G401 (cell line): ENCODE results near the gene BMP10. TPM values are rescaled to one million over a fixed set of nuclear protein-coding genes. Genes with fewer than 3 reads are reported as not detected.

Experiments used
- DNase-seq: peaks from one replicate; pipeline ENCODE4 v3.0.0-alpha.2; 2015; ENCODE audit warnings: low spot score
- in situ Hi-C: cut with HindIII; loops from 2 replicates; pipeline ENCODE4 v1.10.0; 2016; ENCODE audit warnings: low sequenced_read_pairs, mixed read lengths
- total RNA-seq: library from RNA; depleted of rRNA; stranded (reverse); fragments of >200 nt; shearing (Covaris generic); gene quantifications from 2 replicates; pipeline ENCODE4 v1.2.3, GENCODE V29; 2014; rRNA removed

Gene BMP10
- total RNA-seq, 1 experiment from 2014 or later, result not detected

DNA sequence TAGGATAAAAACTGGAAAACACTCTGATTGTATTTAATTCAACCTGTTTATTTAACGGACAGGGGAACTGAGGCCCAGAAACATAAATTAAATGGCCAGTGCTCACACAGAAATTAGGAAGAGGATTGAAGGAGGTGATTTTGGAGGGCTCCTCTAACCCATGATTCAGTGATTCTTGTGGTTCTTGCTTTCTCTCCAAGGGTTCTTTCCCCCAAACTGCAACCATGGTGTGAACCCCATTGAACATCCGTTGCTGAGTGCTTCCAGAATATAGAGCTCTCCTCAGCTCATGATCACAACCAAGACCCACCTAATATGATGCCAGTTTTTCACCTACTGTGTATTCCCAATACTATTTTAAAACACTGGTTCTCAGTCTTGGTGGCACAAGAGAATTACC is 41.4 kb downstream of the BMP10 start:
- no peak for DNase-seq
- in situ Hi-C loops, result no loop called here

- peak; percentile 30 for DNase-seq
- in situ Hi-C loops, result no loop called here
Measured at GRCh38 chr2:68828887-68829708, 42.1 kb downstream of the BMP10 start.

- DNase-seq, result no peak
- in situ Hi-C loops, result no loop called here
Measured at GRCh38 chr2:68827666-68828065, 43.5 kb downstream of the BMP10 start.

DNA sequence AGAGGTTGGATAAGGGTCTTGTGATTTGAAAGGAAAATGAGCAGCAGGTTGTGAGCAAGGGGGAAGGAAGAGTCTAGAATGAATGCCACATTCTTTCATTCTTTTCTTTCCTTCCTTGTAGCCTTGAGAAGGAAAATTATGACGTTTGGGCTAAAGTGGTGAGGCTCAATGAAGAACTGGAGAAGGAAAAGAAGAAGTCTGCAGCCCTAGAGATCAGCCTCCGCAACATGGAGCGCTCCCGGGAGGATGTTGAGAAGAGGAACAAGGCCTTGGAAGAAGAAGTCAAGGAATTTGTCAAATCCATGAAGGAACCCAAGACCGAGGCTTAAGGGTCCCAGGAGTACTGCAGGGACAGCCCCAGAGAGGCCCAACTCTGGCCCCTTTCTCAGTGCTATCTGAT is 45.3 kb downstream of the BMP10 start:
- DNase-seq, result no peak
- in situ Hi-C loops, result no loop called here

- DNase-seq, result no peak
Measured at GRCh38 chr2:68824831-68825230, 46.4 kb downstream of the BMP10 start.

DNA sequence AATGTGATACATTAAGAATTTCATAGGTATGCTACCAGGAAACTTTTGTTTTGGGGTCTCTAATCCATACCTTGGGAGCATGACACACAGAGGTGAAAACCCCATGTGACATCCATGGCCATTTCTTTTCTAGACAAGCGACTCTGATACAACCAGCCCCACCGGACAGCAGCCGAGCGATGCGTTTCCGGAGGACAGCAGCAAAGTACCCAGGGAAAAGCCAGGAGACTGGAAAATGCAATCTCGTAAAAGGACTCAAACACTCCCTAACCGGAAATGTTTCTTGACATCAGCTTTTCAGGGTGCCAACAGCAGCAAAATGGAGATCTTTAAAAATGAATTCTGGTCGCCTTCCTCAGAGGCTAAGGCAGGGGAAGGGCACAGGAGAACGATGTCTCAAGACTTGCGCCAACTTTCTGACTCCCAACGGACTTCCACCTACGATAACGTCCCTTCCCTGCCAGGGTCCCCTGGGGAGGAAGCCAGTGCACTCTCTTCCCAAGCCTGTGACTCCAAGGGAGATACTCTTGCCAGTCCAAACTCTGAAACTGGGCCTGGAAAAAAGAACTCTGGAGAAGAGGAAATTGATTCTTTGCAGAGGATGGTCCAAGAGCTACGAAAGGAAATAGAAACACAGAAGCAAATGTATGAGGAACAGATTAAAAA is 48.9 kb downstream of the BMP10 start:
- DNase-seq, result no peak
- in situ Hi-C loops, result no loop called here

More at GRCh38 chr2:68824831-68825230, 46.4 kb downstream of the BMP10 start:
- in situ Hi-C loops, result no loop called here

DNA sequence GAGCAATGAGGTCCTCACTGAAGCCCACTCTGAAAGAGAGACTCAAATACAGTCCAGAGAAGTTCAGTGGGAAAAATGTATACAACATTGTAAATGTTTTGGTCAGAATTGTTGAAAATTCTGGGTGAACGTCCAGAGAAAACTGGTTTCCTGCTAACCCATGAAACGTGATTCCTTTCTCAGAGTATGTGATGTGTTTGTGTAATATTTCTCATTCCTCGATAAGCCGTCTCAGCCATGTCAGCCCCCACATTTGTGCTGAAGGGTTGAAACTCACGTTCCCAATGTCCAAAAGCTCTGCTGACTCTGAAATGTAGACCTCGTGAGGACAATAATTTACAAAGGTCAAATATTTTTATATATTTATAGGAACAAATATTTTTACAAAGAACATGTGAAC is 51.6 kb downstream of the BMP10 start:
- in situ Hi-C loops, result no loop called here
- DNase-seq, result no peak

DNA sequence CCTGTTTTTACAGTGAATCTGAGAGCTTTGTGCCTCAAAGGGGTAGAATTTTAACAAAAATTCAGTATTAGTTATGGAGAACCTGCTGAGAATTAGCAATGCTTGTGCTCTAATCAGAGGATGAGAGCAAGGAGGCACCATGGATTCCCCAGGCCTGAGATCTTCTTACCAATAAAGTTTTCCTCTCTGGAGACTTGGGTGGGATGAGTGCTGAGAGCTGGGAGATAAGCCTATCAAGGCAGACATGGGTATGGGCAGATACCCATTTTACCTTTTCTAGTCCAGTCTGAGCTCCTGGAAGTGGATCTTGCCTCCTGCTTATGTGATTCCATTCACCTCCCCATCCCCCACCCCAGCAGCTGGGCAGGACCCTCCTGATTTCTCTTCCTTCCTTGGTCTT is 53.9 kb downstream of the BMP10 start:
- in situ Hi-C loops, result no loop called here

More for the DNA sequence above, 53.9 kb downstream of the BMP10 start:
- no peak for DNase-seq

Other genes with a start within 250 kb of the BMP10 start
- gene PROKR1, start 227.8 kb downstream of the BMP10 start, total RNA-seq, result not detected in 2 replicates
- gene ARHGAP25, start 136.6 kb downstream of the BMP10 start, total RNA-seq, result not detected in 2 replicates
- gene GKN2, start 81.5 kb upstream of the BMP10 start, total RNA-seq, result not detected in 2 replicates
- not detected in 2 replicates for gene GKN1, start 103.2 kb upstream of the BMP10 start, total RNA-seq
- 7.1 and 8.1 TPM in 2 replicates for gene ANTXR1, start 141.8 kb upstream of the BMP10 start, total RNA-seq